ENCODE measurements around the gene CYP4Z1. TPM values are rescaled to one million over a fixed set of nuclear protein-coding genes. Genes with fewer than 3 reads are reported as not detected.
A peak's percentile ranks its signal among the peaks of the same experiment; 100 is the strongest.
"Not testable (repeated sequence)": the region's sequence is repeated elsewhere in the genome, so short reads cannot be mapped to it uniquely, and the experiment has no call there.

The CYP4Z1 gene
- total RNA-seq, 4 donors from 2014 or later, result 0.52 to 3.4 (median 1.3) TPM

DNA sequence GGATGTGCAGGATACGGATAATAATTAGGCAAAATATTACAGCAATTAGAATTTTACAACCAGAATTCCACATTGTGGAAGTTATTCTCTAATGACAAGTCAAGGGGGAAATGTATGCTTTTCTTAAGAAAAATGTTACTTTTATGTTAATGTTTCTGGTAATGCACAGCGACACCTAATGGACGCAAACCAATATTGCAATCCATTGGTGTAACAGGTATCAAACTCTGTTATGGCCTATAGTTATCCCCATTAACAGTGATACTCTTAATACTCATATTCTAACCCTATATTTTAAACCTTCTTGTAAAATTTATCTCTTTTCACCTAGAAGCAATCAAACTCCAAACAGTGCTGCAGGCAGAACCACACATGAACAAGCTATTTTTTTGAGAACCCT, 22.3 kb downstream of the CYP4Z1 start:
- DNase-seq (ENCODE audit: low spot score in 2 of 2), result not testable (repeated sequence)

DNA sequence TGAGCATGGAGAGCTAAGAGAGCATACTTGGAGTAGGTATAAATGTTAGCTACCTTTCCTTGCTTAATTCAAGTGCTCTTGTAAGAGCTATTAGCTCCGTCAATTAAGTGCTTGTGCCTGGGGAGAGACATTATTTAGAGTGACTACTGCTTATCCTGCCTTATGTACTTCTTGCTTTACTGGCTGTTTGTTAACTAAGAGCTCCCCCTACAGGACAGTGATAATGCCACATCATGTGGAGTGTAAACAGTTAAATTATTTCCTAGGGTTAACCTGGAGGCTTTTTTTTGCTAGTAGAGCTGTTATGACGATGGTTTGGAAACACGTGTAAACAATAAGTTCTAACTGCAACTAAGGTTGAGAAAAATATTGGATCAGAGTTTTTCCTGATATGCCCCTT, 24.4 kb downstream of the CYP4Z1 start:
- not testable (repeated sequence) for H3K4me3 ChIP-seq; DNase-seq (ENCODE audit: low spot score in 2 of 2)

More for the DNA sequence above, 22.3 kb downstream of the CYP4Z1 start:
- 4% methylated on average over 3 of the region's 3 CpGs for WGBS
- not testable (repeated sequence) for H3K36me3 ChIP-seq, H3K27ac ChIP-seq, H3K4me1 ChIP-seq, H3K9me3 ChIP-seq, H3K4me3 ChIP-seq, H3K27me3 ChIP-seq
- TF ChIP-seq, protein P1, sequence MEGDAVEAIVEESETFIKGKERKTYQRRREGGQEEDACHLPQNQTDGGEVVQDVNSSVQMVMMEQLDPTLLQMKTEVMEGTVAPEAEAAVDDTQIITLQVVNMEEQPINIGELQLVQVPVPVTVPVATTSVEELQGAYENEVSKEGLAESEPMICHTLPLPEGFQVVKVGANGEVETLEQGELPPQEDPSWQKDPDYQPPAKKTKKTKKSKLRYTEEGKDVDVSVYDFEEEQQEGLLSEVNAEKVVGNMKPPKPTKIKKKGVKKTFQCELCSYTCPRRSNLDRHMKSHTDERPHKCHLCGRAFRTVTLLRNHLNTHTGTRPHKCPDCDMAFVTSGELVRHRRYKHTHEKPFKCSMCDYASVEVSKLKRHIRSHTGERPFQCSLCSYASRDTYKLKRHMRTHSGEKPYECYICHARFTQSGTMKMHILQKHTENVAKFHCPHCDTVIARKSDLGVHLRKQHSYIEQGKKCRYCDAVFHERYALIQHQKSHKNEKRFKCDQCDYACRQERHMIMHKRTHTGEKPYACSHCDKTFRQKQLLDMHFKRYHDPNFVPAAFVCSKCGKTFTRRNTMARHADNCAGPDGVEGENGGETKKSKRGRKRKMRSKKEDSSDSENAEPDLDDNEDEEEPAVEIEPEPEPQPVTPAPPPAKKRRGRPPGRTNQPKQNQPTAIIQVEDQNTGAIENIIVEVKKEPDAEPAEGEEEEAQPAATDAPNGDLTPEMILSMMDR (IDR thresholded peaks at IDR 0.05), result peak in 1 of 2 donors; percentile 36

DNA sequence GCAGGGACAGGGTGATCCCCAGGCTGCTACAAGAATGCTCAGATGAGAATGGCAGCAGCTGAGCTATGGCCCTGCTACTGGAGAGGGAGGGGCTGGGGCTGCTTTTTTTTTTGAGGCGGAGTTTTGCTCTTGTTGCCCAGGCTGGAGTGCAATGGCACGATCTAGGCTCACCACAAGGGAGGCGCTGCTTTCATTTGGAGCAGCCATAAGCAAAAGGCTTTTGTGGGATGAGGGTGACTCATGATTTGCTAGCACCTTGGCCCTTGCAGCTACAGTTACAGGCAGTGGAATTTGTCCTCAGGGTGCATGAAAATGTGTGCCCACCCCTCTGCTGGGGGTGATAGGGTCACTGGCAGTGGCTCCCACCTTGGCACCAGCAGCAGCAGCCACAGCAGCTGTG, 37.8 kb downstream of the CYP4Z1 start:
- H3K9me3 ChIP-seq, result peaks cover 8% of the 10 kb centered on the region
- TF ChIP-seq POLR2A (IDR thresholded peaks at IDR 0.05), result no peak
- TF ChIP-seq, protein P1 (IDR thresholded peaks at IDR 0.05), result no peak
- no peak for TF ChIP-seq POLR2AphosphoS5 (IDR thresholded peaks at IDR 0.05)
- TF ChIP-seq EP300 (IDR thresholded peaks at IDR 0.05), result no peak
- H3K36me3 ChIP-seq, result no peaks in the 10 kb centered on the region
- WGBS, result 88% methylated on average over 3 of the region's 3 CpGs
- no peak for DNase-seq (ENCODE audit: low spot score in 2 of 2)
- no peaks in the 10 kb centered on the region for H3K27me3 ChIP-seq
- H3K4me1 ChIP-seq, result no peaks in the 10 kb centered on the region
- no peak overlapping the region for H3K4me3 ChIP-seq
- H3K27ac ChIP-seq, result no peak overlapping the region

More for the DNA sequence above, 24.4 kb downstream of the CYP4Z1 start:
- not testable (repeated sequence) for H3K4me1 ChIP-seq, H3K27me3 ChIP-seq, H3K27ac ChIP-seq, H3K9me3 ChIP-seq, H3K36me3 ChIP-seq
- no CpG with 5 or more reads among the region's 3 CpGs for WGBS

DNA sequence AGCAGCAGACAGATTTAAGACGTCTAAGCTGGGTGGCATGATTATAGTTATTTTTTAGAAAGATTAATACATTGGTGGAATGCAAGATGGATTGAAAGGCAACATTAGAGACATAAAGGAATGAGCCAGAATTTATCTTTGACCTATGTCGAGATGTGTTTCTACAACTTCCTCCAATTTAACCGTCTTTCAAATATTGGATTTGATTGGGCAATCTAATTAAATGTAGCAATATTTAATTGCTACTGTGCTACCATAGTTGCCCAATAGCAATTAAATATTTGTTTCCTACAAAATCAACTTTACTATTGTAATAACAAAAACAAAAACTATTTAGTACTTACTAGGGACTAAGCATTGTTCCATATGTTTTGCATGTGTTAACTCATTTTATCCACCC, 39.8 kb downstream of the CYP4Z1 start:
- TF ChIP-seq POLR2A (IDR thresholded peaks at IDR 0.05), result no peak
- TF ChIP-seq, protein P1 (IDR thresholded peaks at IDR 0.05), result no peak
- TF ChIP-seq POLR2AphosphoS5 (IDR thresholded peaks at IDR 0.05), result no peak
- TF ChIP-seq EP300 (IDR thresholded peaks at IDR 0.05), result no peak
- no peak overlapping the region for H3K4me3 ChIP-seq
- H3K9me3 ChIP-seq, result peaks cover 8% of the 10 kb centered on the region
- H3K36me3 ChIP-seq, result no peaks in the 10 kb centered on the region
- no peaks in the 10 kb centered on the region for H3K27me3 ChIP-seq
- H3K27ac ChIP-seq, result no peak overlapping the region
- WGBS, result 95% methylated on average over 3 of the region's 3 CpGs
- H3K4me1 ChIP-seq, result no peaks in the 10 kb centered on the region
- DNase-seq (ENCODE audit: low spot score in 2 of 2), result no peak

DNA sequence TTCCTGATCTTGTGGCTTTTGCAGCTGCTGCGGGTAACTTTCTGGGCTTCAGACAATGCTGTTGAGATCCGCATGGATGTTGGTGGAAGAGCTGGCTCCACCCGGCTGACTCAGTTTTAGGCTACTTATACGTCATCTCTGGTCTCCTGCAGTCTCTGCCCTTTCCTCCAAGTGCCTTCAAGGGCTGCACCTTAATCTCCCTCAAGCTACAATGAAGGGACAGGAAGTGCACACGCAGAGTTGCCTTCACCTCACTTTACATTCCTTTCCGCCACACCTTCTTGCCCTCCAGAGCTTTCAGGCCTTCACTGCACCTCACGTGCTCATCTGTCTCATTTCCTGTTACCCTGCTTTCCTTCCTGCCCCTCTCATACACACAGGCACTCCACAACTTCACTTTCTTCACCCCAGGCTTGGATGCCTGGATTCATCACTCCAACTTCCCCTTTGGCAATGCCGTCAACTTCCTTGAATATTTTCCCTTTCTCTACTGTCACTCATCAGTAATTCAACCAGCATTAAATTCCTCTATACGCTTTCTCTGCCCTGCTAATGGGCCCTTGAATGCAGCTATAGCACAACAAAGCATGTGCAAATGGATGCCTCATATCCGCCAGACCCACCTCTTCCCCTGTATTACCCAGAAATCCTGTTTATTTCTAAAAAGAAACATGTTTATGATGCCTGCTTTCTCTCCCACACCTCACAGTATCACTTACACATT, 41.0 kb downstream of the CYP4Z1 start:
- H3K36me3 ChIP-seq; H3K4me3 ChIP-seq; H3K4me1 ChIP-seq; H3K9me3 ChIP-seq; H3K27me3 ChIP-seq; DNase-seq (ENCODE audit: low spot score in 2 of 2); H3K27ac ChIP-seq: not testable (repeated sequence)
- 57% methylated on average over 7 of the region's 10 CpGs for WGBS

DNA sequence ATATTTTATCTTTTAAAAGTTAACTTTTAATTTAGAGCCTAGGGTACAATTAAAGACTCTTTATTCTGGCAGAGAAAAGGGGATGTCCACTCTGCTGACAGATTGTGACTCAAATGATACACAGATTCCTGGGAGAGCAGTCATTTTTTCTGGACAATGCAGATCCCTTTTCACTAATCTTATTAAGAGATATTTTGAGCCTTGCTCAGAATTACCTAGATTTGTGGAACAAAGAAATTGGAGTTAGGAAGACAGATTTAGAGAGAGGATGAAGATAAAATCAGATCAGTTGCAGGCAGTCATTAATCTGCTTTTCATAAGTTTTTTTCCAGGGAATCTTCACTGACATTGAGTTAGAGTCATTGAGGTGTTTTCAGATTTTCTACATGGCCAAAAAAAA, 42.5 kb downstream of the CYP4Z1 start:
- DNase-seq (ENCODE audit: low spot score in 2 of 2); H3K4me3 ChIP-seq: not testable (repeated sequence)

DNA sequence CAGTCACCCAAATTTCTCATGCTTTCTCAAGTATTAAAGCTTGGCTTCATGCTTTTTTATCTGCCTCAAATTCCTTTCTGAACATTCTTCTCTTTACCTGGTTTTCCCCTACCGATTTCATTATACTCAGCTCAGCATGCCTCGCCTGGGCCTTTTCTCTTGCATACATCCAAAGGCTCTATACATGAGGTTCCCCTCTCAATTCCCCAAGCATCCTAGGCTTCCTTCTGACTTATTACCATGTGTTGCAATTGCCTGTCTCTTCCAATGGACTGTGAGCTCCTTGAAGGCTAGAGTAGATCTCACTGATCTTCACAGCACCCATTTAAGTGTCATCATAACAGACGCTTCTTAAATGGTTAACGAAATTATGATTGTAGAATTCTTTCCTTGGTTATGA, 46.1 kb downstream of the CYP4Z1 start:
- no peaks in the 10 kb centered on the region for H3K36me3 ChIP-seq
- 92% methylated on average over 4 of the region's 4 CpGs for WGBS

More for the DNA sequence above, 42.5 kb downstream of the CYP4Z1 start:
- not testable (repeated sequence) for H3K9me3 ChIP-seq, H3K4me1 ChIP-seq, H3K27me3 ChIP-seq, H3K27ac ChIP-seq, H3K36me3 ChIP-seq

DNA sequence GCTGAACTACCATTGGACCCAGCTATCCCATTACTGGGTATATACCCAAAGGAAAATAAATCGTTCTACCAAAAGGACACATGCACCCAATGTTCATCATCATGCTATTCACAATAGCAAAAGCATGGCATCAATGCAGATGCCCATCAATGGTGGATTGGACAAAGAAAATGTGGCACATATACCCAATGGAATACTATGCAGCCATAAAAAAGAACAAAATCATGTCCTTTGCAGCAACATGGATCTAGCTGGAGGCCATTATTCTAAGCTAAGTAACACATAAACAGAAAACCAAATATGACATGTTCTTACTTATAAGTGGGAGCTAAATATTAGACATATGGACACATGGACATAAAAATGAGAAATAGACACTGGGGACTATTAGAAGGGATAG, 54.0 kb downstream of the CYP4Z1 start:
- not testable (repeated sequence) for H3K36me3 ChIP-seq; H3K9me3 ChIP-seq; DNase-seq (ENCODE audit: low spot score in 2 of 2); H3K4me3 ChIP-seq; H3K27ac ChIP-seq; H3K27me3 ChIP-seq; H3K4me1 ChIP-seq
- 97% methylated on average over 1 of the region's 1 CpG for WGBS

More for the DNA sequence above, 46.1 kb downstream of the CYP4Z1 start:
- Histone ChIP-seq H3K27ac (no peak overlapping the region), H3K9me3 (no peaks in the 10 kb centered on the region), H3K4me3 (no peak overlapping the region), H3K4me1 (no peaks in the 10 kb centered on the region), H3K27me3 (no peaks in the 10 kb centered on the region)
- TF ChIP-seq POLR2AphosphoS5 (IDR thresholded peaks at IDR 0.05) (no peak), EP300 (IDR thresholded peaks at IDR 0.05) (no peak)
- no peak for DNase-seq (ENCODE audit: low spot score in 2 of 2)

DNA sequence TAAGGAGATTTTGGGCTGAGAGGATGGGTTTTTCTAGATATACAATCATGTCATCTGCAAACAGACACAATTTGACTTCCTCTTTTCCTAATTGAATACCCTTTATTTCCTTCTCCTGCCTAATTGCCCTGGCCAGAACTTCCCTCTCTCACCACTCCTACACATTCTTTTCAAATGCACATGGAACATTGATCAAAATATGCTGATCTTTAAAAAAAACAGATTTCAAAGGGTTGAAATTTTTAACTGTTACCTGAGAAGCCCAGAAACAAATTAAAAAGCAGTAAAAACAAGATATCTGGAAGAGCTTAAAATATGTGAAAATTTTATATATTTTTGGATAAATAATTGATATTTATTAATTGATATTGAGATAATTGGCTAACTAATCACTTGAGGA, 57.8 kb downstream of the CYP4Z1 start:
- not testable (repeated sequence) for DNase-seq (ENCODE audit: low spot score in 2 of 2); H3K9me3 ChIP-seq; H3K36me3 ChIP-seq; H3K4me1 ChIP-seq; H3K27ac ChIP-seq; H3K27me3 ChIP-seq; H3K4me3 ChIP-seq

DNA sequence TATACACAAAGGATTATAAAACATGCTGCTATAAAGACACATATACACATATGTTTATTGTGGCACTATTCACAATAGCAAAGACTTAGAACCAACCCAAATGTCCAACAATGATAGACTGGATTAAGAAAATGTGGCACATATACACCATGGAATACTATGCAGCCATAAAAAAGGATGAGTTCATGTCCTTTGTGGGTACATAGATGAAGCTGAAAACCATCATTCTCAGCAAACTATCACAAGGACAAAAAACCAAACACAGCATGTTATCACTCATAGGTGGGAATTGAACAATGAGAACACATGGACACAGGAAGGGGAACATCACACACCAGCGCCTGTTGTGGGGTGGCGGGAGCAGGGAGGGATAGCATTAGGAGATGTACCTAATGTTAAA, 60.0 kb downstream of the CYP4Z1 start:
- not testable (repeated sequence) for DNase-seq (ENCODE audit: low spot score in 2 of 2); H3K27ac ChIP-seq; H3K27me3 ChIP-seq; H3K36me3 ChIP-seq; H3K4me1 ChIP-seq; H3K4me3 ChIP-seq; H3K9me3 ChIP-seq
- 93% methylated on average over 2 of the region's 2 CpGs for WGBS

Measured in suprapubic skin (tissue), 4 donors.